Muscle of arm (tissue), 12 donors: ENCODE measurements around the gene SNRPA1. TPM values are rescaled to one million over a fixed set of nuclear protein-coding genes. Genes with fewer than 3 reads are reported as not detected.

Experiments used
- DNase-seq: peaks from one replicate; pipeline ENCODE4 v3.0.0-alpha.2; 2013
- polyA plus RNA-seq, 12 donors: library from polyadenylated mRNA; unstranded; fragments of 120-200 nt; gene quantifications; one replicate each; pipeline ENCODE4 v1.2.1, GENCODE V29; 2013; ENCODE audit not compliant: insufficient read length in 12 of 12

SNRPA1 gene
- polyA plus RNA-seq, 12 donors = 25.6 to 56.9 (median 40.6) TPM; not detected in 1

- DNase-seq = no peak
These were observed 27.9 kb upstream of the SNRPA1 start for GRCh38 chr15:101322854-101323477.

- DNase-seq = no peak
These were observed 27.1 kb upstream of the SNRPA1 start for GRCh38 chr15:101322016-101322695.

- DNase-seq = peak; percentile 23
These were observed 25.5 kb upstream of the SNRPA1 start for GRCh38 chr15:101320501-101321052.

GRCh38 chr15:101318839-101319238, 23.8 kb upstream of the SNRPA1 start:
- no peak for DNase-seq

GRCh38 chr15:101318147-101318819, 23.2 kb upstream of the SNRPA1 start:
- no peak for DNase-seq

- no peak for DNase-seq
These were observed 22.4 kb upstream of the SNRPA1 start for GRCh38 chr15:101317336-101317872.

- no peak for DNase-seq
These were observed 21.5 kb upstream of the SNRPA1 start for GRCh38 chr15:101316529-101316928.

GRCh38 chr15:101315736-101316135, 20.7 kb upstream of the SNRPA1 start:
- no peak for DNase-seq

GRCh38 chr15:101314336-101315125, 19.5 kb upstream of the SNRPA1 start:
- DNase-seq = no peak

- DNase-seq = no peak
These were observed 18.2 kb upstream of the SNRPA1 start for GRCh38 chr15:101313041-101313761.

GRCh38 chr15:101310508-101310907, 15.5 kb upstream of the SNRPA1 start:
- DNase-seq = no peak

GRCh38 chr15:101310161-101310480, 15.1 kb upstream of the SNRPA1 start:
- DNase-seq = no peak

- DNase-seq = no peak
These were observed 14.6 kb upstream of the SNRPA1 start for GRCh38 chr15:101309436-101310160.

- DNase-seq = no peak
These were observed 13.8 kb upstream of the SNRPA1 start for GRCh38 chr15:101308604-101309435.

GRCh38 chr15:101307897-101308603, 13.0 kb upstream of the SNRPA1 start:
- DNase-seq = no peak

- DNase-seq = no peak
These were observed 12.2 kb upstream of the SNRPA1 start for GRCh38 chr15:101307048-101307896.

- DNase-seq = no peak
These were observed 11.4 kb upstream of the SNRPA1 start for GRCh38 chr15:101306341-101307047.
